Esophagus squamous epithelium (tissue), 4 donors: Measurements from ENCODE around the gene ANKHD1.

Source experiments
- POLR2A ChIP-seq, 4 donors: fragments of 450-650 bp; IDR thresholded peaks; one replicate each; pipeline ENCODE4 v1.6.1; 2017; ENCODE audit warnings: antibody characterized with exemption in 4 of 4, mild to moderate bottlenecking in 4 of 4, moderate library complexity in 3 of 4
- TF ChIP-seq, protein P1 (sequence below), 6 experiments: fragments of 450-650 bp in 4 of 6; fragments of 200-600 bp in 2 of 6; sonication (generic) in 2 of 6; IDR thresholded peaks; one replicate each; pipeline ENCODE4 v1.5.1; 2016 to 2019; ENCODE audit warnings: antibody characterized with exemption in 6 of 6, mild to moderate bottlenecking in 4 of 6, moderate library complexity in 4 of 6

DNA sequence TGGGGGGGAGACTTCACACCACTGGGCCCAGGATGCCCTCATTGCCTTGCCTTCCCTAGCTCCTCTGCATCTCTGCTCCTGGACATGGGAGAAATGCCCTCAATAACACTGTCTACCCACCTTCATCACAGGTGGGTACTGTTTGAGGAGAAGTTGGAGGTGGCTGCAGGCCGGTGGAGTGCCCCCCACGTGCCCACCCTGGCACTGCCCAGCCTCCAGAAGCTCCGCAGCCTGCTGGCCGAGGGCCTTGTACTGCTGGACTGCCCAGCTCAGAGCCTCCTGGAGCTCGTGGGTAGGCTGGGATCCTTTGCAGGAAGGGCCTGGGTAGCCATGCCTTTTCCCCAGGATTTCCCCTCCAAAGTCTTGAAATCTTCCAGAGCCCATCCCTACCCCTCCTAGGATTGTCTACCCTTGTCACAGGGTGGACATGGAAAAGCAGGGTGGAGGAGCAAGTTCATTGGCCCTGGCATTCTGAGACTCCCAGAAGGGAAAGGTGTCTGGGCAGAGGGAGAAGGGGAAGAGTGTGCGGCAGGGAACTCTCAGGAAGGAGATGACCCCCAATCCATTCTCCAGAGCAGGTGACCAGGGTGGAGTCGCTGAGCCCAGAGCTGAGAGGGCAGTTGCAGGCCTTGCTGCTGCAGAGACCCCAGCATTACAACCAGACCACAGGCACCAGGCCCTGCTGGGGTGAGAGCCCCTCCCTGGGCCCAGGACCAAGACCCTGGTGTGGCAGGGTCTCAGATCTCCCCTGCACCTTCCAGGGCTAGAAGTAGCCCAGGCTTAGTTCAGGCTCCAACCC lies 40.8 kb upstream of the ANKHD1 start:
- TF ChIP-seq, protein P1, sequence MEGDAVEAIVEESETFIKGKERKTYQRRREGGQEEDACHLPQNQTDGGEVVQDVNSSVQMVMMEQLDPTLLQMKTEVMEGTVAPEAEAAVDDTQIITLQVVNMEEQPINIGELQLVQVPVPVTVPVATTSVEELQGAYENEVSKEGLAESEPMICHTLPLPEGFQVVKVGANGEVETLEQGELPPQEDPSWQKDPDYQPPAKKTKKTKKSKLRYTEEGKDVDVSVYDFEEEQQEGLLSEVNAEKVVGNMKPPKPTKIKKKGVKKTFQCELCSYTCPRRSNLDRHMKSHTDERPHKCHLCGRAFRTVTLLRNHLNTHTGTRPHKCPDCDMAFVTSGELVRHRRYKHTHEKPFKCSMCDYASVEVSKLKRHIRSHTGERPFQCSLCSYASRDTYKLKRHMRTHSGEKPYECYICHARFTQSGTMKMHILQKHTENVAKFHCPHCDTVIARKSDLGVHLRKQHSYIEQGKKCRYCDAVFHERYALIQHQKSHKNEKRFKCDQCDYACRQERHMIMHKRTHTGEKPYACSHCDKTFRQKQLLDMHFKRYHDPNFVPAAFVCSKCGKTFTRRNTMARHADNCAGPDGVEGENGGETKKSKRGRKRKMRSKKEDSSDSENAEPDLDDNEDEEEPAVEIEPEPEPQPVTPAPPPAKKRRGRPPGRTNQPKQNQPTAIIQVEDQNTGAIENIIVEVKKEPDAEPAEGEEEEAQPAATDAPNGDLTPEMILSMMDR (IDR thresholded peaks at IDR 0.05), result no peak
- TF ChIP-seq POLR2A (IDR thresholded peaks at IDR 0.05), result no peak
